Naive B cell (primary cell): ENCODE results near the gene PGLYRP2. TPM values are rescaled to one million over a fixed set of nuclear protein-coding genes. Genes with fewer than 3 reads are reported as not detected.

Source experiments
- ATAC-seq, 2 donors: fragments of 150-1000 bp; cut with Tn5 transposase; 2 replicates each; pipeline ENCODE4 v1.10.0; 2021; ENCODE audit warnings: low read depth in 2 of 2, mild to moderate bottlenecking in 2 of 2, moderate library complexity in 2 of 2
- DNase-seq: peaks from one replicate; pipeline ENCODE4 v3.0.0; 2022
- H3K27ac Mint-ChIP-seq, 6 donors: one replicate each; pipeline ENCODE4 v1.8.0; 2020 to 2022; ENCODE audit warnings: mild to moderate bottlenecking in 6 of 6, mixed read lengths in 6 of 6, moderate library complexity in 5 of 6, inconsistent platforms in 2 of 6
- H3K27me3 Mint-ChIP-seq, 3 donors: one replicate each; pipeline ENCODE4 v1.8.0; 2021 to 2022; ENCODE audit warnings: mixed read lengths in 3 of 3, mild to moderate bottlenecking in 1 of 3
- H3K36me3 Mint-ChIP-seq, 2 donors: one replicate each; pipeline ENCODE4 v1.8.0; 2020 to 2022; ENCODE audit warnings: mixed read lengths in 2 of 2, inconsistent platforms in 1 of 2, mild to moderate bottlenecking in 1 of 2
- H3K4me1 Mint-ChIP-seq, 3 donors: one replicate each; pipeline ENCODE4 v1.8.0; 2020 to 2022; ENCODE audit warnings: mixed read lengths in 3 of 3, inconsistent platforms in 1 of 3, mild to moderate bottlenecking in 1 of 3, moderate library complexity in 1 of 3
- H3K4me3 Mint-ChIP-seq, 8 donors: one replicate each; pipeline ENCODE4 v1.8.0; 2020 to 2022; ENCODE audit warnings: mild to moderate bottlenecking in 8 of 8, mixed read lengths in 8 of 8, moderate library complexity in 8 of 8, inconsistent platforms in 2 of 8
- H3K9me3 Mint-ChIP-seq, 7 donors: one replicate each; pipeline ENCODE4 v1.8.0; 2020 to 2022; ENCODE audit warnings: mixed read lengths in 7 of 7, mild to moderate bottlenecking in 5 of 7, inconsistent platforms in 2 of 7, moderate library complexity in 1 of 7
- polyA plus RNA-seq, 6 donors: library from polyadenylated mRNA; unstranded; fragments of 300-500 nt; fragmentation: Illumina TruSeq; gene quantifications; one replicate each; pipeline ENCODE4 v1.2.3, GENCODE V29; 2021; ENCODE audit warnings: low read depth in 6 of 6

Gene PGLYRP2
- polyA plus RNA-seq, 6 donors from 2014 or later: not detected

GRCh38 chr19:15429825-15430467, 49.4 kb downstream of the PGLYRP2 start:
- Mint-ChIP-seq H3K9me3 (no peaks in the 10 kb centered on the region), H3K4me3 (peak overlapping the region in 3 of 8 donors; percentile 95 to 99 (median 96)), H3K27ac (no peak overlapping the region)

GRCh38 chr19:15428956-15429824, 50.1 kb downstream of the PGLYRP2 start:
- peaks cover 22 to 37% (median 36%) of the 10 kb centered on the region in 3 donors for H3K4me1 Mint-ChIP-seq
- DNase-seq: no peak
- H3K27me3 Mint-ChIP-seq: no peaks in the 10 kb centered on the region
- H3K9me3 Mint-ChIP-seq: no peaks in the 10 kb centered on the region
- no peak for ATAC-seq
- H3K36me3 Mint-ChIP-seq: peaks cover 0 to 11% of the 10 kb centered on the region in 2 donors
- H3K27ac Mint-ChIP-seq: no peak overlapping the region
- H3K4me3 Mint-ChIP-seq: peak overlapping the region in 1 of 8 donors; percentile 49

More at GRCh38 chr19:15429825-15430467, 49.4 kb downstream of the PGLYRP2 start:
- ATAC-seq (no peak), DNase-seq (no peak)
- Mint-ChIP-seq H3K27me3 (no peaks in the 10 kb centered on the region), H3K36me3 (peaks cover 0 to 11% of the 10 kb centered on the region in 2 donors), H3K4me1 (peaks cover 22 to 37% (median 36%) of the 10 kb centered on the region in 3 donors)

- ATAC-seq: no peak
- peaks cover 16 to 31% (median 29%) of the 10 kb centered on the region in 3 donors for H3K4me1 Mint-ChIP-seq
- H3K9me3 Mint-ChIP-seq: peaks cover 0 to 1% (median 0%) of the 10 kb centered on the region in 7 donors
- peaks cover 0 to 12% of the 10 kb centered on the region in 2 donors for H3K36me3 Mint-ChIP-seq
- no peak for DNase-seq
- H3K27me3 Mint-ChIP-seq: no peaks in the 10 kb centered on the region
- H3K27ac Mint-ChIP-seq: no peak overlapping the region
- H3K4me3 Mint-ChIP-seq: peak overlapping the region in 3 of 8 donors; percentile 22 to 50 (median 49)
Observed at GRCh38 chr19:15427991-15428471, 51.3 kb downstream of the PGLYRP2 start.

GRCh38 chr19:15427350-15427700, 52.0 kb downstream of the PGLYRP2 start:
- H3K9me3 Mint-ChIP-seq: peaks cover 0 to 5% (median 0%) of the 10 kb centered on the region in 7 donors
- H3K4me1 Mint-ChIP-seq: peaks cover 14 to 28% (median 26%) of the 10 kb centered on the region in 3 donors
- H3K27me3 Mint-ChIP-seq: no peaks in the 10 kb centered on the region
- H3K27ac Mint-ChIP-seq: peak overlapping the region in 1 of 6 donors; percentile 59
- H3K4me3 Mint-ChIP-seq: no peak overlapping the region
- DNase-seq: no peak
- no peak for ATAC-seq
- H3K36me3 Mint-ChIP-seq: peaks cover 0 to 19% of the 10 kb centered on the region in 2 donors

DNA sequence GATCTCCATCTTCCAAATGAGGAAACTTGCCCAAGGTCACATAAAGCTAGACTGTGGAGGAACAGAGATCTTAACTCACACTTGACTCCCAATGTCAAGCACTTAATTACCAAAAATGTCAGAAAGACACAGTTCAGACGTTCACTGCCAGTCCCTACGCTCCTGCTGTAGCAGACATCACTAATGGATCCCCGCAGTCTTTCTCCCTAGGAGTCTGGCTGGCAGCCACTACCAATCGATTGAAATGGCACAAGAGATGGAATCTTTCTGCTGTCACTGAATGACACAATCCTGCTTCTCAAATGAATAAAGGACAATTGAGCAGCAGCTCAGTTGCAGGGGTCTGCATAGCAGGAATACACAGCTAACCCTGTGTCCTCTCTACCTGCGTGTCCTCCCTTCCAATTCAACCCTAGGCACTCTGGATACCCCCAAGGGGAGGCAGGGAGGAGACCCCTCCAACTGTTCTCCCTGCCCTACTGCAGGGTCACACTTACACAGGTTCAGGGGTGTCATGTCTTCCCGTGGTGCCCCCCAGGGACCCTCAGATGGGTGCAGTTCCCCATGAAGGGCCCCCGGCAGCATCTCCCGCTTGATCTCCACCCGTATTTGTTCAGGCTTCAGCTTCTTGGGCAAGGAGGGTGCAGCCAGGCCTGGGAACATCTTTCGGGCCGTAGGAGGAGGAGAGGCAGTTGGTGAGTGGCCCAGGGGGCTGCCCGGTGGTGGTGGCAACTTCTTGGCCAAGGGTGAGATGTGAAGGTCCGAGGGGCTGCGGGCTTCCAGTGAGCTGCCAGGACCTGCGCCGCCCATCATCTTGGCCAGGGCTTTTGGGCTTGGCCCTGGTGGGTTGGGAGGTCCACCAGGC, 52.6 kb downstream of the PGLYRP2 start:
- DNase-seq (no peak), ATAC-seq (no peak)
- peak overlapping the region in 1 of 6 donors; percentile 59 for H3K27ac Mint-ChIP-seq
- H3K9me3 Mint-ChIP-seq: peaks cover 0 to 5% (median 0%) of the 10 kb centered on the region in 7 donors
- peaks cover 0 to 21% of the 10 kb centered on the region in 2 donors for H3K36me3 Mint-ChIP-seq
- H3K4me3 Mint-ChIP-seq: peak overlapping the region in 1 of 8 donors; percentile 19
- no peaks in the 10 kb centered on the region for H3K27me3 Mint-ChIP-seq
- peaks cover 11 to 24% (median 22%) of the 10 kb centered on the region in 3 donors for H3K4me1 Mint-ChIP-seq

- Mint-ChIP-seq H3K4me1 (peaks cover 2 to 11% (median 9%) of the 10 kb centered on the region in 3 donors), H3K27ac (no peak overlapping the region), H3K27me3 (no peaks in the 10 kb centered on the region), H3K36me3 (peaks cover 0 to 21% of the 10 kb centered on the region in 2 donors), H3K9me3 (peaks cover 0 to 5% (median 0%) of the 10 kb centered on the region in 7 donors), H3K4me3 (no peak overlapping the region)
- DNase-seq (no peak), ATAC-seq (no peak)
Observed at GRCh38 chr19:15425321-15425950, 53.9 kb downstream of the PGLYRP2 start.

DNA sequence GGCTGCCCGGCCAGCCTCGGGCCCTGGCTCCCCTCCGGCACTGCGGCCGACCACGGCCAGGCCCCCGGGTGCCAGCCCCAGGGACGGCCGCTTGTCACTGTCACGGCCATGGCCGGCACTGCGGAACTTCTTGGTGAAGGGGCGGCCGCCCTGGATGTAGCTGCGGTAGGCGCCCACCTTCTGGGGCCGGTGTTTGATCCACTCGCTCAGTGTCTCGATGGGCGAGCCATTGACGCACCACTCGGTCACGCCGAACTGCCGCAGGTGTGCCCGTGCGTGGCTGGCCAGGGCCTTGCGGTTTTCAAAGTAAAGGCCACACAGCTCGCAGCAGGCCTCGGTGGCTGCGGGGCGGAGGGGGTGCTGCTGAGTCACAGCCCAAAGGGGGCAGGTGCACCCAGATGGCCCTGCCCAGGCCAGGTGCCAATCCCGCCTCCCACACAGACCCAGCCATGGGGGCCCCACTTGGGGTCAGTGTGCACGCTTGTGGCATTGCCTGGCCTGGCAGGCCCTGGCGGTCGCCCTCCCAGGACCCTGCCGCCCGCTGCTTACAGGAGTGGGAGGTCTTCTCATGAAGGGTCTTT, 54.5 kb downstream of the PGLYRP2 start:
- Mint-ChIP-seq H3K4me1 (peaks cover 3 to 11% (median 8%) of the 10 kb centered on the region in 3 donors), H3K36me3 (peaks cover 0 to 21% of the 10 kb centered on the region in 2 donors)

DNA sequence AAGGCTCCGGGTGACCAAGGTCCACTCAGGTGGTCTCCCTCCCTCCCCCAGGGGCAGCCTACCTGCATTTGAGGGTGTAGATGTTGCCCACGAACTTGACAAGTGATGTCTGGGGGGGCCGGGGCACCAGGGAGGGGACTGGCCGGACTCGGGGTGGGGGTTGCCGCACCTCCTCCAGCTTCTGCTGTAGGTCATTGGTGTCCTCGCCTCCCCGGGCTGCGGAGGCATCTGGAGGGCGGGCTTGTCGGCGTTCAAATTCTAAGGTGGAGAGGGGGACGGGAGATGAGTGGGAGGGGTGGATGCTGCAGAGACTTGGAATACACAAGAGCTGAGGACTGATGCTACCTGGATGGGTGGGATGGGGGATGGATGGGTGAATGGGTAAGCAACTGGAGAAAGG, 55.2 kb downstream of the PGLYRP2 start:
- Mint-ChIP-seq H3K4me1 (peaks cover 8 to 16% (median 10%) of the 10 kb centered on the region in 3 donors), H3K27me3 (no peaks in the 10 kb centered on the region), H3K4me3 (no peak overlapping the region), H3K36me3 (peaks cover 0 to 21% of the 10 kb centered on the region in 2 donors), H3K27ac (no peak overlapping the region), H3K9me3 (peaks cover 0 to 5% (median 0%) of the 10 kb centered on the region in 7 donors)
- DNase-seq: no peak
- no peak for ATAC-seq

More for the DNA sequence above, 54.5 kb downstream of the PGLYRP2 start:
- DNase-seq: no peak
- ATAC-seq: no peak
- H3K27ac Mint-ChIP-seq: no peak overlapping the region
- H3K27me3 Mint-ChIP-seq: no peaks in the 10 kb centered on the region
- H3K9me3 Mint-ChIP-seq: peaks cover 0 to 5% (median 0%) of the 10 kb centered on the region in 7 donors
- H3K4me3 Mint-ChIP-seq: no peak overlapping the region

- Mint-ChIP-seq H3K4me3 (no peak overlapping the region), H3K9me3 (peaks cover 0 to 5% (median 0%) of the 10 kb centered on the region in 7 donors), H3K36me3 (peaks cover 0 to 21% of the 10 kb centered on the region in 2 donors), H3K27ac (no peak overlapping the region), H3K27me3 (no peaks in the 10 kb centered on the region), H3K4me1 (peaks cover 12 to 26% (median 14%) of the 10 kb centered on the region in 3 donors)
- ATAC-seq (no peak), DNase-seq (no peak)
Observed at GRCh38 chr19:15423130-15423529, 56.2 kb downstream of the PGLYRP2 start.

DNA sequence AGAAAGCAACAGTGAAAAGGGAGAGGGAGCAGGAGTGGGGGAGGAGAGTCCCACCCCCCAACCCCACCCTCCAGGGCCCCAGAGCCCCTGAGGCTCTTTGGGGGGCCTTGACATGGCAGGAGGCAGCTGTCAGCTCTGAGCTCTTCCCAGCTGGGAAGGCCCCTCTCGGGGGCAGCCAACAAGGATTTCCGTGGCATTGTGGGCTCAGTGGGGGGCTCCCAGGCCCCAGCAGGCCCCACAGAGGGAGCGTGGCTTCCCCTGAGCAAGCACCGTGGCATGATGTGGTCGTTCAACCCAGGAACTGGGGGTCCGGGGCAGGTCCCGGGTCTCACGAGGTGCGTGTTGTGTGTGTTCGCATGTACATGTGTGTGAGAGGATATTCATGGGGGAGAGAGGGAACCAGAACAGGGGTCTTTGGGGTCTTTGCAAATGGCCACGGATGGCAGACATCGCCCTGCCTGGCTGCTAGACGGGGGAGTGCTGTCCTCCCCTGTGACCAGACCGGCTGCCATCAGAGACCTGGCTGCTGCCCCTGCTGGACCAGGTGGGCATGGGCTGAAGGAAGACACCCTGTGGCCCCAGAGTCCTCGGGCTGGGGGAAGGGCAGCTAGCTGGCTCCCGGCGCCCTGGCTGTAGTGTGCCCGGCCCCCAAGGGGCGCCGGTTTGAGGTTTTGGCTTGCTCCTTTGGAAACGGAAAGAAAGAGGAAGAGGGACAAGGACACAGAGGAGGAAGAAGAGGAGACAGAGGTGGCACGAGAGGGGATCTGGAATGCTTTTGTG, 56.8 kb downstream of the PGLYRP2 start:
- peaks cover 0 to 21% of the 10 kb centered on the region in 2 donors for H3K36me3 Mint-ChIP-seq
- H3K4me1 Mint-ChIP-seq: peaks cover 18 to 33% (median 18%) of the 10 kb centered on the region in 3 donors
- peaks cover 0 to 5% (median 0%) of the 10 kb centered on the region in 7 donors for H3K9me3 Mint-ChIP-seq
- ATAC-seq (no peak), DNase-seq (no peak)
- H3K27me3 Mint-ChIP-seq: no peaks in the 10 kb centered on the region
- H3K4me3 Mint-ChIP-seq: peak overlapping the region in 2 of 8 donors; percentile 33 to 35
- peak overlapping the region in 2 of 6 donors; percentile 26 to 50 for H3K27ac Mint-ChIP-seq

DNA sequence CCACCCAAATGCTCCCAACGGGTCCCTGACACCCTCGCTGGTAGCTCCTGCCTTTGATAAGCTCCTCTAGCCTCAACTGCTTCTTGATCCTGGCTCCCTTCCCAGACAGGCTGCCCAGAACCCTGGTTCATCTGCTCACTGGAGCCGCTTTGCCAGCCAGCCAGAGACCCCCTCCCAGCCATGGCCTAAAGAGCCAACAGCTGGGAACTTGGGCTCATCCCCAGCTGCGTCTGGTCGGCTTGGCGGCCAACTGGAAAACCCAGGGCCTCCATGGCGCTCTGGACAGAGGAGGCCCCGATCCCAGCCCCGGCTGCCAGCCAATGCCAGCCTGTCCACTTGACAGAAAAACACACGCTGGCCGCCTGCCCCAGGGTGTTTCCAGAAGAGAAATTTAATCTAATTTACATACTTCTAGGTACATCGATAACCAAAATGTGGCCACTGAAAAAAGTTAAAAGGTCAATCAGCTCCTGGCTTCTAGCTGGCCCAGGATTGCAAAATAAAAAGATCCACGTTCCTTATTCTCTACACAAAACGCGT, 57.5 kb downstream of the PGLYRP2 start:
- peaks cover 21 to 40% (median 23%) of the 10 kb centered on the region in 3 donors for H3K4me1 Mint-ChIP-seq
- H3K4me3 Mint-ChIP-seq: peak overlapping the region in 1 of 8 donors; percentile 33
- H3K9me3 Mint-ChIP-seq: peaks cover 0 to 5% (median 0%) of the 10 kb centered on the region in 7 donors
- H3K27me3 Mint-ChIP-seq: no peaks in the 10 kb centered on the region
- no peak for DNase-seq
- H3K36me3 Mint-ChIP-seq: peaks cover 0 to 21% of the 10 kb centered on the region in 2 donors
- ATAC-seq: no peak
- no peak overlapping the region for H3K27ac Mint-ChIP-seq
